OCI-LY7 (cell line): Measurements from ENCODE around the gene SLC13A1. TPM values are rescaled to one million over a fixed set of nuclear protein-coding genes. Genes with fewer than 3 reads are reported as not detected.

Experiments
- BruUV-seq: library from RNA; stranded (reverse); fragments of 400-500 nt; replicated peaks from 2 replicates; lab custom pipeline; 2021; lab: Mats Ljungman, UMichigan
- CTCF ChIA-PET: fragments of 300-600 bp; sonication (Branson Sonifier 250); formaldehyde crosslinking; loops from one replicate; lab custom pipeline; 2022; ENCODE audit warnings: antibody characterized with exemption; ENCODE audit not compliant: unreplicated experiment; lab: Charles Lee
- POLR2A ChIA-PET: fragments of 300-600 bp; sonication (Branson Sonifier 250); formaldehyde crosslinking; loops from one replicate; lab custom pipeline; 2022; ENCODE audit warnings: antibody characterized with exemption; lab: Charles Lee
- DNase-seq: peaks from one replicate; pipeline ENCODE4 v3.0.0-alpha.2; 2015; ENCODE audit warnings: low spot score
- H2AFZ ChIP-seq: fragments of 200-600 bp; sonication (generic), shearing (Covaris generic); 2 replicates; pipeline ENCODE4 v1.6.1; 2014; ENCODE audit warnings: mild to moderate bottlenecking, antibody characterized with exemption, low read length, moderate library complexity
- H3K27ac ChIP-seq: fragments of 200-600 bp; sonication (generic); 2 replicates; pipeline ENCODE4 v1.5.1; 2014; ENCODE audit warnings: mixed run types, low read depth, mild to moderate bottlenecking, moderate library complexity, low read length, inconsistent platforms; ENCODE audit not compliant: poor library complexity, severe bottlenecking
- H3K36me3 ChIP-seq: fragments of 200-600 bp; sonication (generic); 2 replicates; pipeline ENCODE4 v1.6.1; 2014; ENCODE audit warnings: mild to moderate bottlenecking, antibody characterized with exemption, low read length, moderate library complexity, mixed read lengths; ENCODE audit not compliant: insufficient read depth
- H3K4me1 ChIP-seq: fragments of 200-600 bp; sonication (generic); 2 replicates; pipeline ENCODE4 v1.5.1; 2014; ENCODE audit warnings: mild to moderate bottlenecking, low read length; ENCODE audit not compliant: insufficient read depth, poor library complexity, severe bottlenecking
- H3K4me2 ChIP-seq: fragments of 200-600 bp; sonication (generic); 2 replicates; pipeline ENCODE4 v1.6.1; 2014; ENCODE audit warnings: mild to moderate bottlenecking, low read length
- H3K4me3 ChIP-seq: fragments of 200-600 bp; sonication (generic); 2 replicates; pipeline ENCODE4 v1.5.1; 2014; ENCODE audit warnings: mild to moderate bottlenecking, low read depth, low read length; ENCODE audit not compliant: poor library complexity, severe bottlenecking
- H3K79me2 ChIP-seq: fragments of 200-600 bp; sonication (generic); 2 replicates; pipeline ENCODE4 v1.6.1; 2016; ENCODE audit warnings: low read depth, mild to moderate bottlenecking, low read length, moderate library complexity, mixed read lengths; ENCODE audit not compliant: insufficient read depth
- H3K9me2 ChIP-seq: fragments of 200-600 bp; sonication (generic); 2 replicates; pipeline ENCODE4 v1.6.1; 2016; ENCODE audit warnings: mild to moderate bottlenecking, low read length, mixed read lengths; ENCODE audit not compliant: insufficient read depth
- H3K9me3 ChIP-seq: fragments of 200-600 bp; sonication (generic); 2 replicates; pipeline ENCODE4 v1.6.1; 2014; ENCODE audit warnings: mild to moderate bottlenecking, mixed run types, low read length, mixed read lengths
- H4K20me1 ChIP-seq: fragments of 200-600 bp; sonication (generic); 2 replicates; pipeline ENCODE4 v1.6.1; 2014; ENCODE audit warnings: mild to moderate bottlenecking, antibody characterized with exemption, low read length, moderate library complexity, mixed read lengths; ENCODE audit not compliant: insufficient read depth
- EZH2phosphoT487 ChIP-seq: fragments of 200-600 bp; sonication (generic); IDR thresholded peaks from 2 replicates; pipeline ENCODE4 v1.6.1; 2018; ENCODE audit warnings: low read depth, borderline replicate concordance, mild to moderate bottlenecking, mixed run types, antibody characterized with exemption, low read length, moderate library complexity, mixed read lengths
- intact Hi-C: fragments of 100-400 bp; cut with micrococcal nuclease; formaldehyde crosslinking; loops from one replicate; pipeline ENCODE4 v1.10.0; 2022; ENCODE audit not compliant: unreplicated experiment
- total RNA-seq, 2 experiments: library from RNA; depleted of rRNA in 1 of 2; stranded (reverse); fragments of >200 nt in 1 of 2; shearing (Covaris generic) in 1 of 2; gene quantifications; 2 replicates each; pipeline ENCODE4 v1.2.3, GENCODE V29; 2014 to 2022
- TF ChIP-seq, protein P1 (sequence below): fragments of 200-600 bp; sonication (generic); conservative IDR thresholded peaks from 2 replicates; pipeline ENCODE4 v1.5.1; 2014; ENCODE audit warnings: mild to moderate bottlenecking, antibody characterized with exemption, low read length, moderate library complexity, mixed read lengths

Gene SLC13A1
- total RNA-seq, 2 experiments from 2014 or later = not detected

DNA sequence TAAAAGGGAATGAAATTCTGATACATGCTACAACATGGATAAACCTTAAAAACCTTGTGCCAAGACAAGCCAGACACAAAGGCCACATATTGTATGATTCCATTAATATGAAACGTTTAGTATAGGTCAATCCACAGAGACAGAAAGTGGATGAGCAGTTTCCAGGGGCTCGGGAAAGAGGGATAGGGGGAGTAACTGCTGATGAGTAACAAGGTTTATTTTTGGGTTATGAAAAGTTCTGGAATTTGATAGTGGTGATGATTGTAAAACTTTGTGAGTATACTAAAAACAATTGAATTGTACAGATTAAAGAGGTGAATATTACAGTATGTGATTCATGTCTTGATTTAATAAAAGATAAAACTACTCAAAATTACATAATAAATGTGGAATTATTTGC is 19.1 kb upstream of the SLC13A1 start:
- Histone ChIP-seq H3K27ac (no peak overlapping the region), H3K79me2 (no peaks in the 10 kb centered on the region), H3K4me1 (no peaks in the 10 kb centered on the region), H3K4me2 (no peak overlapping the region), H2AFZ (no peak overlapping the region), H3K9me3 (no peaks in the 10 kb centered on the region), H3K36me3 (no peaks in the 10 kb centered on the region), H4K20me1 (no peaks in the 10 kb centered on the region), H3K4me3 (no peak overlapping the region), H3K9me2 (no peaks in the 10 kb centered on the region)
- TF ChIP-seq, protein P1, sequence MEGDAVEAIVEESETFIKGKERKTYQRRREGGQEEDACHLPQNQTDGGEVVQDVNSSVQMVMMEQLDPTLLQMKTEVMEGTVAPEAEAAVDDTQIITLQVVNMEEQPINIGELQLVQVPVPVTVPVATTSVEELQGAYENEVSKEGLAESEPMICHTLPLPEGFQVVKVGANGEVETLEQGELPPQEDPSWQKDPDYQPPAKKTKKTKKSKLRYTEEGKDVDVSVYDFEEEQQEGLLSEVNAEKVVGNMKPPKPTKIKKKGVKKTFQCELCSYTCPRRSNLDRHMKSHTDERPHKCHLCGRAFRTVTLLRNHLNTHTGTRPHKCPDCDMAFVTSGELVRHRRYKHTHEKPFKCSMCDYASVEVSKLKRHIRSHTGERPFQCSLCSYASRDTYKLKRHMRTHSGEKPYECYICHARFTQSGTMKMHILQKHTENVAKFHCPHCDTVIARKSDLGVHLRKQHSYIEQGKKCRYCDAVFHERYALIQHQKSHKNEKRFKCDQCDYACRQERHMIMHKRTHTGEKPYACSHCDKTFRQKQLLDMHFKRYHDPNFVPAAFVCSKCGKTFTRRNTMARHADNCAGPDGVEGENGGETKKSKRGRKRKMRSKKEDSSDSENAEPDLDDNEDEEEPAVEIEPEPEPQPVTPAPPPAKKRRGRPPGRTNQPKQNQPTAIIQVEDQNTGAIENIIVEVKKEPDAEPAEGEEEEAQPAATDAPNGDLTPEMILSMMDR = no peak
- no peak for TF ChIP-seq EZH2phosphoT487
- DNase-seq = no peak
- CTCF ChIA-PET = no interaction called here
- no TSS peak for BruUV-seq
- POLR2A ChIA-PET = no interaction called here
- intact Hi-C loops = no loop called here

DNA sequence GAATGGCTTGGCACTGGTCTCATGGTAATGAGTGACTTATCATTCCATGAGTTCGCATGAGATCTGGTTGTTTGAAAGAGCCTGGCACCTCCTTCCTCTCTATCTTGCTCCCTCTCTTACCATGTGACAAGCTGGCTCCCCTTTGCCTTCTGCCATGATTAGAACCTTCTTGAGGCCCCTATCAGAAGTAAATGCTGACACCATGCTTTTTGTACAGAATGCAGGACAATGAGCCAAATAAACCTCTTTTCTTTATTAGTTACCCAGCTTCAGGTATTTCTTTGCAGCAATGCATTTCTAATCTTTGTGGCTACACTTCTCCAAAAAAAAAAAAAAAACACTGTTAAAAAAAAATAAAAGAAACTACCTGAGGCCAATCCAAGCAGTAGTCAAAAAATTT is 17.1 kb upstream of the SLC13A1 start:
- H3K4me2 ChIP-seq = no peak overlapping the region

GRCh38 chr7:123215350-123215749 is 15.6 kb upstream of the SLC13A1 start:
- Histone ChIP-seq H3K27ac (no peak overlapping the region), H3K9me2 (no peaks in the 10 kb centered on the region), H3K9me3 (no peaks in the 10 kb centered on the region), H3K4me3 (no peak overlapping the region), H3K4me1 (no peaks in the 10 kb centered on the region), H2AFZ (no peak overlapping the region), H3K4me2 (no peak overlapping the region), H3K79me2 (no peaks in the 10 kb centered on the region), H3K36me3 (no peaks in the 10 kb centered on the region), H4K20me1 (no peaks in the 10 kb centered on the region)
- TF ChIP-seq EZH2phosphoT487 = no peak
- TF ChIP-seq, protein P1 = no peak
- ChIA-PET CTCF (no interaction called here), POLR2A (no interaction called here)
- no peak for DNase-seq
- no TSS peak for BruUV-seq
- intact Hi-C loops = no loop called here

More for the DNA sequence above, 17.1 kb upstream of the SLC13A1 start:
- Histone ChIP-seq H3K79me2 (no peaks in the 10 kb centered on the region), H3K36me3 (no peaks in the 10 kb centered on the region), H3K4me1 (no peaks in the 10 kb centered on the region), H3K27ac (no peak overlapping the region), H3K4me3 (no peak overlapping the region), H4K20me1 (no peaks in the 10 kb centered on the region), H3K9me2 (no peaks in the 10 kb centered on the region), H3K9me3 (no peaks in the 10 kb centered on the region), H2AFZ (no peak overlapping the region)
- TF ChIP-seq EZH2phosphoT487 = no peak
- TF ChIP-seq, protein P1 = no peak
- ChIA-PET CTCF (no interaction called here), POLR2A (no interaction called here)
- DNase-seq = no peak
- intact Hi-C loops = no loop called here
- BruUV-seq = no TSS peak
